ENCODE data around the gene PRSS48.
A peak's percentile ranks its signal among the peaks of the same experiment; 100 is the strongest.
"Not testable (repeated sequence)": the region's sequence is repeated elsewhere in the genome, so short reads cannot be mapped to it uniquely, and the experiment has no call there.

PRSS48 gene

GRCh38 chr4:151266497-151266896 is 10.5 kb upstream of the PRSS48 start:
- peak; percentile 7 for DNase-seq

- no peak for DNase-seq
Observed at GRCh38 chr4:151267104-151267503, 9.9 kb upstream of the PRSS48 start.

- no peak for DNase-seq
Observed at GRCh38 chr4:151267822-151268535, 9.0 kb upstream of the PRSS48 start.

- DNase-seq, result not testable (repeated sequence)
Observed at GRCh38 chr4:151268905-151269304, 8.1 kb upstream of the PRSS48 start.

- DNase-seq, result no peak
Observed at GRCh38 chr4:151284534-151285245, 7.7 kb downstream of the PRSS48 start.

- no peak for DNase-seq
Observed at GRCh38 chr4:151287409-151287808, 10.4 kb downstream of the PRSS48 start.

GRCh38 chr4:151291485-151291884 is 14.5 kb downstream of the PRSS48 start:
- peak; percentile 8 for DNase-seq

- DNase-seq, result no peak
Observed at GRCh38 chr4:151292038-151292437, 15.1 kb downstream of the PRSS48 start.

- no peak for DNase-seq
Observed at GRCh38 chr4:151294833-151295496, 18.0 kb downstream of the PRSS48 start.

- no peak for DNase-seq
Observed at GRCh38 chr4:151296227-151296626, 19.3 kb downstream of the PRSS48 start.

GRCh38 chr4:151297170-151297569 is 20.2 kb downstream of the PRSS48 start:
- DNase-seq, result no peak

GRCh38 chr4:151302432-151302831 is 25.5 kb downstream of the PRSS48 start:
- peak; percentile 66 for DNase-seq

GRCh38 chr4:151304226-151304625 is 27.3 kb downstream of the PRSS48 start:
- DNase-seq, result peak; percentile 5

GRCh38 chr4:151304755-151305154 is 27.8 kb downstream of the PRSS48 start:
- DNase-seq, result no peak

GRCh38 chr4:151310124-151310728 is 33.3 kb downstream of the PRSS48 start:
- no peak for DNase-seq

- no peak for DNase-seq
Observed at GRCh38 chr4:151313306-151314009, 36.5 kb downstream of the PRSS48 start.

- no peak for DNase-seq
Observed at GRCh38 chr4:151314010-151314355, 37.0 kb downstream of the PRSS48 start.

- DNase-seq, result no peak
Observed at GRCh38 chr4:151314479-151314878, 37.5 kb downstream of the PRSS48 start.

GRCh38 chr4:151315212-151315886 is 38.4 kb downstream of the PRSS48 start:
- peak; percentile 29 for DNase-seq

GRCh38 chr4:151316645-151317044 is 39.7 kb downstream of the PRSS48 start:
- no peak for DNase-seq

GRCh38 chr4:151318307-151319006 is 41.5 kb downstream of the PRSS48 start:
- no peak for DNase-seq

- DNase-seq, result no peak
Observed at GRCh38 chr4:151319490-151319889, 42.5 kb downstream of the PRSS48 start.

Measured in fibroblast of upper back skin (primary cell).